ENCODE data around the gene SIRT3.

- TF ChIP-seq CTCF (conservative IDR thresholded peaks at IDR 0.05; ENCODE audit: low read depth, low read length) (no peak), EZH2 (IDR thresholded peaks at IDR 0.05; ENCODE audit: low read length, unreplicated experiment) (no peak), EZH2phosphoT487 (IDR thresholded peaks at IDR 0.05; ENCODE audit: borderline replicate concordance, low read length) (no peak)
These were observed 31.5 kb downstream of the SIRT3 start for GRCh38 chr11:204587-205109.

All from PC-3 (cell line).